ENCODE measurements around the gene S100A16.

The S100A16 gene

DNA sequence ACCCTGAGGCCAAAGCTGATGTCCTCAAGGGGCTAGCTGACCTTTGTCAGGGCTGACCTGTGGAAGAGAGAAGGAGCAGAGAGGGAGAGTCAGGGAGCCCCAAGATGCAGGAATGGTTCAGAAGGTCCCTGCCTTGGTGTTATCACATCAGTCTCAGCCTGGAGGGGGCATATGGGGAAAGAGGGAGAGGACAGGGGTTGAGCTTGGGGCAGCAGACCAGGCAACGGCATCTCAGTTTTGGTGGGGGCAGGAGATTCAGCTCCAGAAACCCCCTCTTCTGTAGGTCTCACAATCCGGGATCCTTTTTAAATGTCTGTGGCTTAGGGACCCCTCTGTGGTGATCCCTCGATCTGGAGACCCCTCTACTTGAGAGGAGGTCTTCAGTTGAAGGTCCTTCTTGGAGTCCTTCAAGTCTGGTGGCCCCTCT, 13.6 kb upstream of the S100A16 start:
- Histone ChIP-seq H3K9ac (ENCODE audit: low read length) (peak overlapping the region; percentile 30), H3K9me3 (ENCODE audit: control insufficient read depth, low read depth, low read length) (no peaks in the 10 kb centered on the region), H3K4me3 (ENCODE audit: low read length) (peak overlapping the region; percentile 65), H3K27ac (ENCODE audit: low read length) (no peak overlapping the region), H3K36me3 (ENCODE audit: control insufficient read depth, low read depth, low read length) (peaks cover 9% of the 10 kb centered on the region), H3K4me1 (ENCODE audit: control insufficient read depth, low read depth, low read length) (peaks cover 19% of the 10 kb centered on the region), H3K27me3 (ENCODE audit: control insufficient read depth, insufficient read depth, low read length) (no peaks in the 10 kb centered on the region)

DNA sequence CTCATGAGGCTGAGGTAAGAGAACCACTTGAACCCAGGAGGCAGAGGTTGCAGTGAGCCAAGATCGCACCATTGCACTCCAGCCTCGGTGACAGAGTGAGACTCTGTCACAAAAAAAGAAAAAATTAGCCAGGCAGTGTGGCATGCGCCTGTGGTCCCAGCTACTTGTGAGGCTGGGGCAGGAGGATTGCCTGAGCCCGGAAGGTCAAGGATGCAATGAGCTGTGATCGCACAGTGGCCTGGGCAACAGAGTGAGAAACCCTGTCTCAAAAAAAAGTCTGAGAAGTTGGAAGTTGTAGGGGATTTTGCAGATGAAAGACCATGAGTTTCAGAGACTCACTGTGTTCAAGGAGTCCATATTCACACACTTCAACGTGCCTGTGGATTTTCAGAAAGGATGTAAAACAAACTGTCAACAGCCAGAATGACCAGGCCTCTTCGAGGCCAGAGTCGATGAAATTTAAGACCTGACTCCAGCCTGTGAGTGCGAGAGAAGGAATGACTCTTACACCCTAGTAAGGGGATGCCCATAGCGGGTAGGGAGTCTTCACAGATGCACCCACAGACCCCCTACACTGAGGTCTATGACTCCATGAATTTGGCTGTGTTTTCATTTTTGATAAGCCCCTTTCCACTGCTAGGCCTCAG, 12.2 kb upstream of the S100A16 start:
- Histone ChIP-seq H3K4me1 (ENCODE audit: control insufficient read depth, low read depth, low read length) (peaks cover 19% of the 10 kb centered on the region), H3K27ac (ENCODE audit: low read length) (no peak overlapping the region), H3K9ac (ENCODE audit: low read length) (no peak overlapping the region), H3K27me3 (ENCODE audit: control insufficient read depth, insufficient read depth, low read length) (no peaks in the 10 kb centered on the region), H3K36me3 (ENCODE audit: control insufficient read depth, low read depth, low read length) (peaks cover 9% of the 10 kb centered on the region), H3K4me3 (ENCODE audit: low read length) (no peak overlapping the region), H3K9me3 (ENCODE audit: control insufficient read depth, low read depth, low read length) (no peaks in the 10 kb centered on the region)

DNA sequence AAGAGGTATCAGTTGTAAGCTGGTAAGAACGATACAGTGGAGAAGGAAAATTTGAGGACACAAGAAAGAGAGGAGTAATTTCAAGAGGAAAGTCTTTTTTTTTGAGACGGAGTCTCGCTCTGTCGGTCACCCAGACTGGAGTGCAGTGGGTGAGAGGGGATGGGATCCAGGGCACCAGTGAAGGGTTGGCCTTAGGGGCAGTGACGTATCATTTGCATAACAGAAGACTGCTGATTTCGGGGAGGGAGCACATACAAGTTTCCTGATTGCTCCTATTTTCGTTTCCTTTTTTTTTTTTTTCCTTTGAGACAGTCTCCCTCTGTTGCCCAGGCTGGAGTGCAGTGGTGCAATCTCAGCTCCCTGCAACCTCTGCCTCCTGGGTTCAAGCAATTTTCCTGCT, 10.2 kb upstream of the S100A16 start:
- Histone ChIP-seq H3K27ac (ENCODE audit: low read length) (no peak overlapping the region), H3K9ac (ENCODE audit: low read length) (no peak overlapping the region)

DNA sequence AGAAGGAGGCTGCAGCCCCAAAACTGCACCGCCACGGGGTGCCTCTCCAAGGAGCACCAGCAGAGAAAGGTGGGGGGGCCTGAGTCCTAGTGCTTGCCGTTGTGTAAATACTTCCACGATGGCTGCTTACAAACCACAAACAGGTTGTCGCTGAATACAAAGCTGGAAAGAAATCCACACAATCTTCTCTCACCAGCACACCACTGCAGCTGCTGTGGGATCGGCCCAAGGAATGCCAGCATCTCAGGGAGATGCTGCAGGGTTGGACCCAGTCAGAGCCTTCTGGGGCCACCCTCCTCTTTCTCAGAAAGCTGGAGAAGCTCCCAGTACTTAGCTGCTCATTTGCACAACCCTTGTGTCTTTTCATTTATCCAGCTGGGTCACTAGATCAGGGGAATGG, 6.2 kb upstream of the S100A16 start:
- no peak overlapping the region for H3K27ac ChIP-seq (ENCODE audit: low read length)
- no peak overlapping the region for H3K4me3 ChIP-seq (ENCODE audit: low read length)
- H3K9ac ChIP-seq (ENCODE audit: low read length), result no peak overlapping the region
- no peaks in the 10 kb centered on the region for H3K9me3 ChIP-seq (ENCODE audit: control insufficient read depth, low read depth, low read length)
- no peaks in the 10 kb centered on the region for H3K27me3 ChIP-seq (ENCODE audit: control insufficient read depth, insufficient read depth, low read length)
- peaks cover 9% of the 10 kb centered on the region for H3K36me3 ChIP-seq (ENCODE audit: control insufficient read depth, low read depth, low read length)
- peaks cover 11% of the 10 kb centered on the region for H3K4me1 ChIP-seq (ENCODE audit: control insufficient read depth, low read depth, low read length)

More for the DNA sequence above, 10.2 kb upstream of the S100A16 start:
- Histone ChIP-seq H3K9me3 (ENCODE audit: control insufficient read depth, low read depth, low read length) (no peaks in the 10 kb centered on the region), H3K36me3 (ENCODE audit: control insufficient read depth, low read depth, low read length) (peaks cover 14% of the 10 kb centered on the region), H3K27me3 (ENCODE audit: control insufficient read depth, insufficient read depth, low read length) (no peaks in the 10 kb centered on the region), H3K4me1 (ENCODE audit: control insufficient read depth, low read depth, low read length) (peaks cover 19% of the 10 kb centered on the region), H3K4me3 (ENCODE audit: low read length) (no peak overlapping the region)

DNA sequence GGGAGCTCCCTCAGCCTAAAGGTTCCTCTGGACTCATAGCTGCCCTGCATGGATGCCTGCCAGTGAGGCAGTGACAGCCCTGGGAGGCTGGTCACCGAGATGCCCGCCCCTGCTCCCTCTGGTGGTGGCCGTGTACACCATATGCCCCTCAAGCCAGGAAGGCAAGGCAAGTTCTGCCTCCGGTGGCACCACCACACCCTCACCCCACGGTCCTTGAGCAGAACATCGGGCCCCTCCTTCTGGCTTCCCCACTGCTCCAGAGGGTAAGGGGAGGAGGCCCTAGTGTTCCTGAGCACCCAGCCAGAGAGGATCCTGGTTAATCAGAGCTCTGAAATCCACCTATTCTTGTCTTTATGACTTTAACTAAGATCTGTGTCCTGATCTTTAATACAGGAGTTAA, 4.7 kb upstream of the S100A16 start:
- Histone ChIP-seq H3K27ac (ENCODE audit: low read length) (no peak overlapping the region), H3K9ac (ENCODE audit: low read length) (no peak overlapping the region), H3K4me3 (ENCODE audit: low read length) (no peak overlapping the region), H3K9me3 (ENCODE audit: control insufficient read depth, low read depth, low read length) (no peaks in the 10 kb centered on the region), H3K4me1 (ENCODE audit: control insufficient read depth, low read depth, low read length) (peaks cover 8% of the 10 kb centered on the region), H3K27me3 (ENCODE audit: control insufficient read depth, insufficient read depth, low read length) (no peaks in the 10 kb centered on the region), H3K36me3 (ENCODE audit: control insufficient read depth, low read depth, low read length) (peaks cover 9% of the 10 kb centered on the region)

DNA sequence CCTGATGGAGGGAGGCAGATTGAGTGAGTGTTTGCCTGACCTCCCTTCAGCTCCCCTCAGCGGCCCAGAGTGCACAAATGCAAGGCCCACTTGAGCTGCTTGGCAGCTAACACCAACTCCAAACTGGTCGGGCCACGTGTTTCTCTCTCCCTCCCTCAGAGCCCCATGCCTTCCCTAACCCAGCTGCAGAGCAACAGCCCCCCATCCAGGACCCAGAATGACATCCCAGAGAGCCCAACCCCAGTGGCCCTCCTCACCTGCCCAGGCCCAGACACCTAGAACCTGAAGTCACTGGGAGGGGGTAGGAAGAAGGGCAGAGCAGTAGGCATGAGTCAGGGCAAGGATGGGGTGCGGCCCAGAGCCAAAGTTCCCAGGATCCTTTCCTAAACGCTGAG, 4.0 kb upstream of the S100A16 start:
- Histone ChIP-seq H3K9me3 (ENCODE audit: control insufficient read depth, low read depth, low read length) (no peaks in the 10 kb centered on the region), H3K4me3 (ENCODE audit: low read length) (no peak overlapping the region), H3K27ac (ENCODE audit: low read length) (no peak overlapping the region), H3K4me1 (ENCODE audit: control insufficient read depth, low read depth, low read length) (peaks cover 14% of the 10 kb centered on the region), H3K27me3 (ENCODE audit: control insufficient read depth, insufficient read depth, low read length) (no peaks in the 10 kb centered on the region), H3K9ac (ENCODE audit: low read length) (no peak overlapping the region), H3K36me3 (ENCODE audit: control insufficient read depth, low read depth, low read length) (peaks cover 5% of the 10 kb centered on the region)

DNA sequence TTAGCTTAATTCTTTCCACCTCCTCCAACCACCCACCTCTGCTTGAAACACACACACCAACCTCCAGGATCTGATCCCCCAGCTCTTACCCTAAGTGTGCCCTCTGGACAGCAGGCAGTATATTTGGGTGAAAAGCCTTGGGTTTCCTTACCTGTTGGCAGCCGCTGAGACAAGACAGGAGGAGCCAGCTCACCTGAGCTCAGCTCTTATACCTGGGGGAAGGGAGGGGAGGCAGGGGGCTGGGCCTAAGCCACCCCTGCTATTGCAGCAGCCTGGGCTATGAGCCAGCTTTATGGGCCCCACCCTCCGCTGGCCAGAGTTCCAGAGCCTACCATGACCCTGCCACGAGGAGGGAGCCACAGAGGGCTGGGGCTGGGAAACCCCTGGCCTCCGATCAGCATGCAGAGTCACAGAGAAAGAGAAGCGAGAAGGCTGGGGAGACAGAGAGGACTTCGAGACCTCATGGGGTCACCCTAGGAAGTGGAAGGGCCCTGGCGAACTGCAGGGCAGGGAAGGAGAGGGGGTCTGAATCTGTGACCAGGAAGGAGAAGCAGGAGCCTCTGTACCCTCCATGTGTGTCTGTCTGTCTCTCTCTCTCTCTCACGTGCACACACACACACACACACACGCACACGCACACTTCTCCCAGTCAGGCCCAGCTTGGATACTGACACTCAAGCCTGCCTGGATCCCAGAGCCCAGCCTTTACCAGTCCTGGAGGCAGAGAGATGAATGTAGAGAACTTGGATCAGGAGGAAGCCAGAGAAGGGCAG, 3.4 kb upstream of the S100A16 start, which contains the start of gene S100A14:
Gene S100A14 (minus strand): TSS at position 182 of the 773 bp plus-strand sequence. CDS start 467 bp downstream, outside the sequence.
- Histone ChIP-seq H3K4me3 (ENCODE audit: low read length) (no peak within 1 kb of the TSS), H3K9me3 (ENCODE audit: control insufficient read depth, low read depth, low read length) (no peaks in the 10 kb centered on the region), H3K27me3 (ENCODE audit: control insufficient read depth, insufficient read depth, low read length) (no peaks in the 10 kb centered on the region), H3K9ac (ENCODE audit: low read length) (no peak within 1 kb of the TSS), H3K27ac (ENCODE audit: low read length) (no peak within 1 kb of the TSS), H3K4me1 (ENCODE audit: control insufficient read depth, low read depth, low read length) (peaks cover 14% of the 10 kb centered on the region), H3K36me3 (ENCODE audit: control insufficient read depth, low read depth, low read length) (peaks cover 5% of the 10 kb centered on the region)

DNA sequence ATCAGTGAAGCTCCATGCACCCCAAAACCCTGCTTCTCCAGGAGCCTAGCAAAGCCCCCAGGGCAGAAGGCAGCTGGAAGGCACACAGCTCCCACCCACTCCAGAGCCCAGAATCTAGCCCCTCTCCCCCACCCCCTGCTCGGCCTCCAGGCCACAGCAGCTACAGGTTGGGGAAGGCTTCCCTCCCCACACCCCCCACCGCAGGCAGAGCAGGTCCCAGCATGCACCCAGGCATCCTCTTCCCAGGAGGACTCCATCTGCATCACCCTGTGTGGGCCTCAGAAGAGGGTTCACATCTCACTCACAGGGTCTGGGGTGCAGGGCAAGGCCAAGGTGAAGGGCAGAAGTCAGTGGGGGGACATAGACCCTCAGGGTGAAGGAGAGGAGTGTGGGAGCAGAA, 2.5 kb upstream of the S100A16 start:
- H3K4me3 ChIP-seq (ENCODE audit: low read length), result no peak overlapping the region
- H3K36me3 ChIP-seq (ENCODE audit: control insufficient read depth, low read depth, low read length), result peaks cover 5% of the 10 kb centered on the region
- no peaks in the 10 kb centered on the region for H3K9me3 ChIP-seq (ENCODE audit: control insufficient read depth, low read depth, low read length)
- H3K4me1 ChIP-seq (ENCODE audit: control insufficient read depth, low read depth, low read length), result peaks cover 14% of the 10 kb centered on the region
- no peak overlapping the region for H3K27ac ChIP-seq (ENCODE audit: low read length)
- no peak overlapping the region for H3K9ac ChIP-seq (ENCODE audit: low read length)
- no peaks in the 10 kb centered on the region for H3K27me3 ChIP-seq (ENCODE audit: control insufficient read depth, insufficient read depth, low read length)

DNA sequence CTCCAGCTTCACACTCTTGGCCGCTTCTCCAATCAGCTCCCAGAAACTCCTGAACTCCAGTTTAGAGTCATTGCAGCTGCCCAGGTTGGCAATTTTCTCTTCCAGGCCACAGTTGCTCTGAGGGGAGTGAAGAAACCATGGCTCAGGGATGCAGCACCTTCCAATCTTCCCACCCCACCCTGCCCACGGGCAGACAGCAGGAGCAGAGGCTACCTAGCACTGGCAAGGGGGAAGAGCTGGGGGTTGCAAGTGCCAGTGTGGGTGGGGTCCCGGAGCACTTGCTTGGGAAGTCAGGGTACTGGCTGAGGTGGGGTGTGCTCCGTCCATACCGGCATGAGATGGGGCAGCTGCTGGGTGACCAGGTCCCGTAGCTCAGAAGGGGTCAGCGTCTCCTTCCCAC, 2.0 kb upstream of the S100A16 start:
- Histone ChIP-seq H3K4me1 (ENCODE audit: control insufficient read depth, low read depth, low read length) (peaks cover 14% of the 10 kb centered on the region), H3K9ac (ENCODE audit: low read length) (no peak overlapping the region), H3K27me3 (ENCODE audit: control insufficient read depth, insufficient read depth, low read length) (no peaks in the 10 kb centered on the region), H3K9me3 (ENCODE audit: control insufficient read depth, low read depth, low read length) (no peaks in the 10 kb centered on the region), H3K4me3 (ENCODE audit: low read length) (no peak overlapping the region), H3K27ac (ENCODE audit: low read length) (no peak overlapping the region), H3K36me3 (ENCODE audit: control insufficient read depth, low read depth, low read length) (peaks cover 5% of the 10 kb centered on the region)

DNA sequence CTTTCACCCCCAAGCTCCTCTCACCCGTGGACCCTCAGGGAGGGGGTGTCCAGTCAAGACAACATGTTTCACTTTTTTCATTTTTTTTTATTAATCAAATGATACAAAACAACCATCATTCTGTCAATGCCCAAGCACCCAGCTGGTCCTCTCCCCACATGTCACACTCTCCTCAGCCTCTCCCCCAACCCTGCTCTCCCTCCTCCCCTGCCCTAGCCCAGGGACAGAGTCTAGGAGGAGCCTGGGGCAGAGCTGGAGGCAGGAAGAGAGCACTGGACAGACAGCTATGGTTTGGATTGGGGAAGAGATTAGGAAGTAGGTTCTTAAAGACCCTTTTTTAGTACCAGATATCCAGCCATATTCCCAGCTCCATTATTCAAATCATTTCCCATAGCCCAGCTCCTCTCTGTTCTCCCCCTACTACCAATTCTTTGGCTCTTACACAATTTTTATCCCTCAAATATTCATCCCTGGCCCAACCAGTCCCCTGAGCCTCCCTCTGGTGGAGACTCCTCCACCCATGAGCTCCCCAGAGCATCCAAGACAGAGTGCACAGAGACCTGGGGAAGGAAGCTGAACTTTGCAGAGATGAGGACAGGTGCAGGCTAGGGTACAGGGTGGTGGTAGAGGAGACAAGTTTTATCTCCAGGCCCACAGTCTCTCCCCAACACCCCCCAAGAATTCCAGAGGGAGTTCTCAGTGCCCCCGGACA, 1.4 kb upstream of the S100A16 start:
- H3K4me1 ChIP-seq (ENCODE audit: control insufficient read depth, low read depth, low read length), result peaks cover 17% of the 10 kb centered on the region
- H3K9ac ChIP-seq (ENCODE audit: low read length), result no peak overlapping the region
- H3K27me3 ChIP-seq (ENCODE audit: control insufficient read depth, insufficient read depth, low read length), result no peaks in the 10 kb centered on the region
- no peak overlapping the region for H3K27ac ChIP-seq (ENCODE audit: low read length)
- H3K4me3 ChIP-seq (ENCODE audit: low read length), result no peak overlapping the region
- H3K9me3 ChIP-seq (ENCODE audit: control insufficient read depth, low read depth, low read length), result no peaks in the 10 kb centered on the region
- peaks cover 5% of the 10 kb centered on the region for H3K36me3 ChIP-seq (ENCODE audit: control insufficient read depth, low read depth, low read length)

DNA sequence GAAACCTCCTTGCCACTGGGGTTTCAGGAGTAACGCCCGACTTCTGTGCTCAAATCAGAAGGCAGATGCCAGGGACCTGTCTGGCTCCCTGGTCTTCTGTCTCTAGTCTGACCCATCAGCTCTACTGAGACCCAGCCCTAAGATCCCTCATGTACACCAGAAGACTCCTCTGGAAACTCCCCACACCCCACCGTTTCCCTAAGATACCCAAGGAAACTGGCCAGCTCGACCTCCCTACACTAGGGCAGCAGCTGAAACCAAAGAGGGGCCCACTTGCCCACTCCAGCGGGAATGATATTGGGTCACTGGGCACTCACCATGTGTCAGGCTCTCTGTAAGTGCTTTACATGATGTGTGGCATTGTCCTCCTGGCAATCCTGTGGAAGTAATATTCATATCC, 469 bp upstream of the S100A16 start:
- peaks cover 27% of the 10 kb centered on the region for H3K4me1 ChIP-seq (ENCODE audit: control insufficient read depth, low read depth, low read length)
- no peaks in the 10 kb centered on the region for H3K36me3 ChIP-seq (ENCODE audit: control insufficient read depth, low read depth, low read length)
- H3K27me3 ChIP-seq (ENCODE audit: control insufficient read depth, insufficient read depth, low read length), result no peaks in the 10 kb centered on the region
- no peak overlapping the region for H3K27ac ChIP-seq (ENCODE audit: low read length)
- no peaks in the 10 kb centered on the region for H3K9me3 ChIP-seq (ENCODE audit: control insufficient read depth, low read depth, low read length)
- H3K4me3 ChIP-seq (ENCODE audit: low read length), result no peak overlapping the region
- H3K9ac ChIP-seq (ENCODE audit: low read length), result no peak overlapping the region
